Right lobe of liver (tissue), 4 donors: Measurements from ENCODE around the gene ACTL6B.

Experiments
- CTCF ChIP-seq, 4 donors: fragments of 200-600 bp in 3 of 4; fragments of 450-650 bp in 1 of 4; IDR thresholded peaks; one replicate each; pipeline versions ENCODE4 v1.5.1 to v1.8.0; 2016 to 2022; ENCODE audit warnings: antibody characterized with exemption in 4 of 4, mild to moderate bottlenecking in 2 of 4
- POLR2A ChIP-seq: fragments of 450-650 bp; IDR thresholded peaks from one replicate; pipeline ENCODE4 v1.6.1; 2017; ENCODE audit warnings: antibody characterized with exemption, mild to moderate bottlenecking
- donor health status: DM: no; HTN: no; CAD: no.
- donor health status: DM: no; HTN: no; CAD: no.
- donor health status: DM: no; HTN: yes; CAD: no.

GRCh38 chr7:100689230-100690135, 33.2 kb upstream of the ACTL6B start:
- TF ChIP-seq CTCF (IDR thresholded peaks at IDR 0.05) (no peak), POLR2A (no peak)
